ENCODE results near the gene PUM1. TPM values are rescaled to one million over a fixed set of nuclear protein-coding genes. Genes with fewer than 3 reads are reported as not detected.

Gene PUM1, protein sequence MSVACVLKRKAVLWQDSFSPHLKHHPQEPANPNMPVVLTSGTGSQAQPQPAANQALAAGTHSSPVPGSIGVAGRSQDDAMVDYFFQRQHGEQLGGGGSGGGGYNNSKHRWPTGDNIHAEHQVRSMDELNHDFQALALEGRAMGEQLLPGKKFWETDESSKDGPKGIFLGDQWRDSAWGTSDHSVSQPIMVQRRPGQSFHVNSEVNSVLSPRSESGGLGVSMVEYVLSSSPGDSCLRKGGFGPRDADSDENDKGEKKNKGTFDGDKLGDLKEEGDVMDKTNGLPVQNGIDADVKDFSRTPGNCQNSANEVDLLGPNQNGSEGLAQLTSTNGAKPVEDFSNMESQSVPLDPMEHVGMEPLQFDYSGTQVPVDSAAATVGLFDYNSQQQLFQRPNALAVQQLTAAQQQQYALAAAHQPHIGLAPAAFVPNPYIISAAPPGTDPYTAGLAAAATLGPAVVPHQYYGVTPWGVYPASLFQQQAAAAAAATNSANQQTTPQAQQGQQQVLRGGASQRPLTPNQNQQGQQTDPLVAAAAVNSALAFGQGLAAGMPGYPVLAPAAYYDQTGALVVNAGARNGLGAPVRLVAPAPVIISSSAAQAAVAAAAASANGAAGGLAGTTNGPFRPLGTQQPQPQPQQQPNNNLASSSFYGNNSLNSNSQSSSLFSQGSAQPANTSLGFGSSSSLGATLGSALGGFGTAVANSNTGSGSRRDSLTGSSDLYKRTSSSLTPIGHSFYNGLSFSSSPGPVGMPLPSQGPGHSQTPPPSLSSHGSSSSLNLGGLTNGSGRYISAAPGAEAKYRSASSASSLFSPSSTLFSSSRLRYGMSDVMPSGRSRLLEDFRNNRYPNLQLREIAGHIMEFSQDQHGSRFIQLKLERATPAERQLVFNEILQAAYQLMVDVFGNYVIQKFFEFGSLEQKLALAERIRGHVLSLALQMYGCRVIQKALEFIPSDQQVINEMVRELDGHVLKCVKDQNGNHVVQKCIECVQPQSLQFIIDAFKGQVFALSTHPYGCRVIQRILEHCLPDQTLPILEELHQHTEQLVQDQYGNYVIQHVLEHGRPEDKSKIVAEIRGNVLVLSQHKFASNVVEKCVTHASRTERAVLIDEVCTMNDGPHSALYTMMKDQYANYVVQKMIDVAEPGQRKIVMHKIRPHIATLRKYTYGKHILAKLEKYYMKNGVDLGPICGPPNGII
- 23.0 to 36.2 TPM (median 30.2 TPM) in 5 replicates for total RNA-seq (2022; extraction: Qiagen RNA extraction)

DNA sequence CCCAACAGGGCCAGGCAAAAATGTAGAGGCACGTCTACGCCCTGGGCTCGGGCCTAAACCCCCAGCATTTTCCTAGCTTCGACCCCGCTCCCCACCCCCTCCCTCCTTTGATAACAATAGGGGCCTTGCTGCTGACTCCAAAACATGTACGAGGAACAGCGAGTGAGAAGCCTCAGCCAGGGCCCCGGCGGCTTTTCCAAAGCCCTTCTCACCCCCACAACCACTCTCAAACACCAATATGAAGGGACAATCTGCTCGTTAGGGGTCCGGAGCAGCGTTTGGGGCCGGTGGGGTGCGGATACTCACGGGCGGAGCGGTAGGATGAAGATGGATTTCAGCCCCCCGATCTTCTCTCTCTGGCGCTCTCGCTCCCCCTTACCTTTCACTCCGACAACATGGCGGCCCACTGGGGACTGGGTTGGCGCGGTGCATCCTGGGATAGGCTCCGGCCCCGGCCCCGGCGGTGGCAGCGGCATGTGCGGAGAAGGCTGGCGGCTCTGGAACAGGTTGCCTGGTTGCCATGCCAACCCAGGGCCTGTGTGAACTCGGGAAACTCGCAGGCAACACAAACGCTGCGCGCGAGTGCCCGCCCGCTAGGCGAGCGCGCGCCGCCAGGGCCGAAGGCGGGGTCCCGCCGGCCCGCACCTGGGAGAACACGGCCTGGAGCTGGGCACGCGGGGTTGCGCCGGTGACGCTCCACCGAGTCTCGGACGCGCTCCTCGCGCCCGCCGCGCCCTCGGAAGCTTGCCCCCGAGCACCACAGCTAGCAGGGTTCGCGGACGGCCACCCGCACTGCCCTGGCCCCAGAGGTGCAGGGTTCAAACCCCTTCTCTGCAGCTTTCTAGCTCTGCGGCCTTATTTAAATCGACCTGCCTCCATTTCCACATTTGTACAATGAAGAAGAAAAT, at the start of gene PUM1:
Gene PUM1 (minus strand): TSS at position 408 of the 908 bp plus-strand sequence. CDS start 6,151 bp downstream, outside the sequence.

DNA sequence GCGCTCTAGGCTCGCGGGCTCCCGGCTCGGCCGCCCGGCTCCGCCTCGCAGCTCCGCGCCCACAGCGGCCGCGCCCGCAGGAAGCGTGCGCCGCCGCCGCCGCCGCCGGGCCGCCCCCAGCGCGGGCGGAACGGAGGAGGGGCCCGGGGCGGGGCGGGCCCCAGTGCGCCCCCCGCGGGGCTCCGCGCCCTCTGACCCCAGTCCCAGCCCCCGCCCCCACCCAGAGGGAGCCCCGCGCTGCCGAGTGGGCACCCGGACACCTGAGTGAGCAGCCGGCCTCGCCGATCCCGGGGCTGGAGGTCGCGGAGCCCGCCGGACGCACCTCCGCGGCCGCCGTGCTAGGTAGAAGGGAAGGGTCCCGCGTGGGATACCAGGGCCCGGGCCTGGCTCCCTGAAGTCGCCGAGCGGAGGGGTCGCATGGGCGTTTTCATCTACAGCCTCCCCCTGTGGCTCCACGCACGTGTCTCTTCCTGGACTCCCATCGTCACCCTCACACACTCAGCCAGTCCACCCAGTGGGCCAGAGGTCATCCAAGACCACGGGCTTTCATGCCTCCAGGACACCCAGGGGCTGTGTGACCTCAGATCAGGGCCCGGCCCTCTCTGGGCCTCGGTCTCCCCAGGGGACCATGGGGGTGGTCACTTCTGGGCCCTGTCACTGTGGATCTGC, 156.7 kb downstream of the PUM1 start, which contains the start of gene SDC3:
Gene SDC3 (minus strand): TSS at position 63 of the 669 bp plus-strand sequence. CDS start 172 bp downstream, outside the sequence.

Other genes starting within 250 kb of the PUM1 start
- gene SDC3, start 157.0 kb downstream of the PUM1 start, total RNA-seq (2022; extraction: Qiagen RNA extraction), result 8.0 to 12.2 TPM (median 9.9 TPM) in 5 replicates
- 0.95 to 1.6 TPM (median 1.1 TPM) in 5 replicates for gene NKAIN1, start 174.2 kb upstream of the PUM1 start, total RNA-seq (2022; extraction: Qiagen RNA extraction)
- gene SNRNP40, start 231.1 kb upstream of the PUM1 start, total RNA-seq (2022; extraction: Qiagen RNA extraction), result 36.5 to 43.5 TPM (median 42.1 TPM) in 5 replicates
- gene ZCCHC17, start 231.3 kb upstream of the PUM1 start, total RNA-seq (2022; extraction: Qiagen RNA extraction), result 22.3 to 28.7 TPM (median 24.3 TPM) in 5 replicates